ENCODE measurements around the gene TOX2.

GRCh38 chr20:43949248-43949647 lies 34.6 kb downstream of the TOX2 start:
- TF ChIP-seq CTCF (IDR thresholded peaks at IDR 0.05; ENCODE audit: low read depth, low read length), result no peak
- TF ChIP-seq EZH2phosphoT487 (IDR thresholded peaks at IDR 0.05; ENCODE audit: low read depth), result no peak
